Mammary epithelial cell (primary cell): ENCODE results near the gene MRO.

Experiments used
- EZH2 ChIP-seq: IDR thresholded peaks from 2 replicates; pipeline ENCODE4 v1.6.1; 2012; ENCODE audit warnings: low read length, inconsistent platforms, borderline replicate concordance
- TF ChIP-seq, protein P1 (sequence below), 2 donors: IDR thresholded peaks in 1 of 2; conservative IDR thresholded peaks in 1 of 2; 2 replicates each; pipeline ENCODE4 v1.5.1; 2011 to 2012; ENCODE audit warnings: inconsistent platforms in 2 of 2, low read length in 2 of 2, mild to moderate bottlenecking in 2 of 2, control low read depth in 1 of 2, low read depth in 1 of 2; ENCODE audit not compliant: insufficient read depth in 1 of 2; ENCODE audit errors: extremely low read depth in 1 of 2

DNA sequence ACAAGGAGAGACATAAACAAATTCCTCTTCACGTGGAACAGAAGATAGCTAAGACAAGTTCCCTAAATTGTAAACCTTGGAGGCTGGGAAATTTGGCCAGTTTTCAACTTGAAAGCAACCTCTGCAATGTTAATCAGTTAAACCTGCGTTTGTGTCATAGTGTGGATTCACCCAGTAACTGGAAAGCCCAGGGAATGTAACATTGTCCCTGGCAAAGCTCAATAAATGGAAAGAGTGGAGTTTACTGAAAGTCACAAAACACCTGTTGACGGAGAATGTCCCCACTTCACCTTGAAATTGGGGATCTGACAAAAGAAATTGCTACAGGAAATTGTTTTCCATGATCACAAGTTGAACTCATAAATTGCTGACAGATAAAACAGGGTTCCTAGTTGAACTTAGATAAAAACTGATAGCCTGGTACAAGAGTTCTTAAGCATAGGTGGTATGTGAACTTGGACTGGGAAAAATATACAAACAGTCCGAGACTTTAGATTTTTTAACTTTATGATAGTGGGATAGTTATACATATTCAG lies 44.1 kb upstream of the MRO start:
- TF ChIP-seq, protein P1, sequence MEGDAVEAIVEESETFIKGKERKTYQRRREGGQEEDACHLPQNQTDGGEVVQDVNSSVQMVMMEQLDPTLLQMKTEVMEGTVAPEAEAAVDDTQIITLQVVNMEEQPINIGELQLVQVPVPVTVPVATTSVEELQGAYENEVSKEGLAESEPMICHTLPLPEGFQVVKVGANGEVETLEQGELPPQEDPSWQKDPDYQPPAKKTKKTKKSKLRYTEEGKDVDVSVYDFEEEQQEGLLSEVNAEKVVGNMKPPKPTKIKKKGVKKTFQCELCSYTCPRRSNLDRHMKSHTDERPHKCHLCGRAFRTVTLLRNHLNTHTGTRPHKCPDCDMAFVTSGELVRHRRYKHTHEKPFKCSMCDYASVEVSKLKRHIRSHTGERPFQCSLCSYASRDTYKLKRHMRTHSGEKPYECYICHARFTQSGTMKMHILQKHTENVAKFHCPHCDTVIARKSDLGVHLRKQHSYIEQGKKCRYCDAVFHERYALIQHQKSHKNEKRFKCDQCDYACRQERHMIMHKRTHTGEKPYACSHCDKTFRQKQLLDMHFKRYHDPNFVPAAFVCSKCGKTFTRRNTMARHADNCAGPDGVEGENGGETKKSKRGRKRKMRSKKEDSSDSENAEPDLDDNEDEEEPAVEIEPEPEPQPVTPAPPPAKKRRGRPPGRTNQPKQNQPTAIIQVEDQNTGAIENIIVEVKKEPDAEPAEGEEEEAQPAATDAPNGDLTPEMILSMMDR (conservative IDR thresholded peaks at IDR 0.05 in 1 of 2, IDR thresholded peaks at IDR 0.05 in 1 of 2; ENCODE audit: extremely low read depth in 1 of 2, insufficient read depth in 1 of 2, low read depth in 1 of 2, low read length in 2 of 2): no peak
- TF ChIP-seq EZH2: no peak
